Endothelial cell of umbilical vein (primary cell): ENCODE data around the gene TAP2. TPM values are rescaled to one million over a fixed set of nuclear protein-coding genes. Genes with fewer than 3 reads are reported as not detected.

Experiments used
- BruUV-seq: library from RNA; stranded (reverse); fragments of 400-500 nt; replicated peaks from 2 replicates; lab custom pipeline; 2021; lab: Mats Ljungman, UMichigan
- CTCF ChIA-PET: fragments of 300-600, 350-600 bp; sonication (Branson Sonifier 250); formaldehyde crosslinking; loops from one replicate; lab custom pipeline; 2021; ENCODE audit warnings: antibody characterized with exemption, inconsistent platforms; lab: Charles Lee
- POLR2A ChIA-PET: fragments of 300-600, 350-600 bp; sonication (Branson Sonifier 250); formaldehyde crosslinking; loops from one replicate; lab custom pipeline; 2021; ENCODE audit warnings: antibody characterized with exemption, inconsistent platforms; lab: Charles Lee
- DNase-seq: peaks from one replicate; pipeline ENCODE4 v3.0.0-alpha.2; 2011; ENCODE audit warnings: low read depth, low spot score
- FAIRE-seq: peaks from 2 replicates; lab custom pipeline; 2011; peaks lifted over from hg19 to GRCh38; lab: Jason Lieb, UNC
- H2AFZ ChIP-seq: 2 replicates; pipeline ENCODE4 v1.6.0; 2012; ENCODE audit warnings: low read depth, low read length, control low read depth, inconsistent platforms
- H3K27ac ChIP-seq: 2 replicates; pipeline ENCODE4 v1.5.1; 2011; ENCODE audit warnings: low read depth, mild to moderate bottlenecking, control low read depth, low read length, moderate library complexity; ENCODE audit not compliant: insufficient read depth
- H3K27me3 ChIP-seq, 2 experiments: 2 replicates each; pipeline versions ENCODE4 v1.6.0 to v1.6.1; 2011; ENCODE audit warnings: low read length in 2 of 2, mixed read lengths in 1 of 2; ENCODE audit not compliant: control insufficient read depth in 2 of 2, insufficient read depth in 2 of 2
- H3K36me3 ChIP-seq, 2 experiments: 2 replicates in 1 of 2; 3 replicates in 1 of 2; pipeline ENCODE4 v1.5.1; 2011; ENCODE audit warnings: low read length in 2 of 2, mild to moderate bottlenecking in 1 of 2, moderate library complexity in 1 of 2; ENCODE audit not compliant: control insufficient read depth in 2 of 2, insufficient read depth in 2 of 2; ENCODE audit errors: extremely low read depth in 1 of 2
- H3K4me1 ChIP-seq: 3 replicates; pipeline ENCODE4 v1.5.1; 2011; ENCODE audit warnings: mild to moderate bottlenecking, low read length; ENCODE audit not compliant: control insufficient read depth, insufficient read depth; ENCODE audit errors: extremely low read depth
- H3K4me2 ChIP-seq: 2 replicates; pipeline ENCODE4 v1.6.1; 2011; ENCODE audit warnings: low read length, control low read depth, mixed read lengths; ENCODE audit not compliant: insufficient read depth
- H3K4me3 ChIP-seq, 3 experiments: fragments of 200-600 bp in 1 of 3; sonication (generic), shearing (Covaris generic) in 1 of 3; replicated peaks in 1 of 3; 2 replicates each; pipeline ENCODE4 v1.5.1; 2011 to 2016; ENCODE audit warnings: control low read depth in 3 of 3, low read length in 3 of 3, mild to moderate bottlenecking in 2 of 3, inconsistent platforms in 1 of 3, low read depth in 1 of 3, moderate library complexity in 1 of 3; ENCODE audit not compliant: insufficient read depth in 1 of 3
- H3K79me2 ChIP-seq: 2 replicates; pipeline ENCODE4 v1.6.0; 2012; ENCODE audit warnings: low read length, inconsistent platforms; ENCODE audit not compliant: control insufficient read depth, insufficient read depth
- H3K9ac ChIP-seq: replicated peaks from 2 replicates; pipeline ENCODE3; 2011; ENCODE audit warnings: low read length, control low read depth; ENCODE audit not compliant: insufficient read depth; ENCODE audit errors: extremely low read depth
- H3K9me1 ChIP-seq: replicated peaks from 3 replicates; pipeline ENCODE4 v1.6.0; 2011; ENCODE audit warnings: mild to moderate bottlenecking, low read length; ENCODE audit not compliant: control insufficient read depth, insufficient read depth; ENCODE audit errors: extremely low read depth
- H3K9me3 ChIP-seq: replicated peaks from 2 replicates; pipeline ENCODE4 v1.5.1; 2012; ENCODE audit warnings: low read length, inconsistent platforms; ENCODE audit not compliant: control insufficient read depth, insufficient read depth
- H4K20me1 ChIP-seq: replicated peaks from 2 replicates; pipeline ENCODE3; 2011; ENCODE audit warnings: mild to moderate bottlenecking, low read length; ENCODE audit not compliant: control insufficient read depth, insufficient read depth; ENCODE audit errors: extremely low read depth
- CTCF ChIP-seq, 2 donors: IDR thresholded peaks; 1 replicate in 1 of 2; 2 replicates in 1 of 2; pipeline ENCODE4 v1.5.1; 2011; ENCODE audit warnings: low read length in 2 of 2, mild to moderate bottlenecking in 2 of 2, moderate library complexity in 2 of 2, control low read depth in 1 of 2, inconsistent platforms in 1 of 2, low read depth in 1 of 2; ENCODE audit not compliant: insufficient read depth in 1 of 2; ENCODE audit errors: extremely low read depth in 1 of 2
- EZH2 ChIP-seq: IDR thresholded peaks from 2 replicates; pipeline ENCODE4 v1.6.1; 2012; ENCODE audit warnings: borderline replicate concordance, low read depth, mild to moderate bottlenecking, moderate library complexity, low read length, inconsistent platforms; ENCODE audit not compliant: severe bottlenecking
- FOS ChIP-seq: IDR thresholded peaks from 2 replicates; pipeline ENCODE4 v1.6.1; 2011; ENCODE audit warnings: mild to moderate bottlenecking, low read length, moderate library complexity, borderline replicate concordance; ENCODE audit not compliant: insufficient read depth
- GATA2 ChIP-seq: IDR thresholded peaks from 2 replicates; pipeline ENCODE4 v1.7.0; 2011; ENCODE audit warnings: low read depth, mild to moderate bottlenecking, moderate library complexity, mixed read lengths, low read length; ENCODE audit not compliant: insufficient read length, insufficient read depth
- JUN ChIP-seq: IDR thresholded peaks from 2 replicates; pipeline ENCODE4 v1.6.1; 2011; ENCODE audit warnings: borderline replicate concordance, low read depth; ENCODE audit not compliant: insufficient read length, insufficient read depth
- MAX ChIP-seq: IDR thresholded peaks from 2 replicates; pipeline ENCODE4 v1.6.1; 2011; ENCODE audit not compliant: insufficient read depth, insufficient read length
- MYC ChIP-seq: IDR thresholded peaks from one replicate; pipeline ENCODE4 v1.6.1; 2011; ENCODE audit warnings: mild to moderate bottlenecking, low read depth, low read length
- POLR2A ChIP-seq: IDR thresholded peaks from 2 replicates; pipeline ENCODE4 v1.6.1; 2012; ENCODE audit warnings: low read depth, mild to moderate bottlenecking, control low read depth, low read length
- POLR2AphosphoS5 ChIP-seq: IDR thresholded peaks from 2 replicates; pipeline ENCODE4 v1.6.1; 2012; ENCODE audit warnings: low read depth, mild to moderate bottlenecking, control low read depth, low read length, moderate library complexity; ENCODE audit not compliant: insufficient read depth
- dilution Hi-C: fragments of 300-500 bp; cut with MboI; formaldehyde crosslinking; loops from one replicate; pipeline ENCODE4 v1.15.0; 2019; ENCODE audit warnings: low sequenced_read_pairs; ENCODE audit not compliant: extremely low pct_ligation_motif_present
- intact Hi-C: fragments of 100-400 bp; cut with micrococcal nuclease; formaldehyde crosslinking; loops from one replicate; pipeline ENCODE4 v1.10.0; 2022
- polyA plus RNA-seq, 4 experiments: library from polyadenylated mRNA; depleted of rRNA in 3 of 4; stranded (reverse) in 3 of 4; unstranded in 1 of 4; fragments of >200 nt; gene quantifications; 2 replicates each; pipeline versions ENCODE4 v1.2.1 to v1.2.3, GENCODE V29; 2011 to 2012; ENCODE audit warnings: missing spikeins in 1 of 4
- total RNA-seq: library from RNA; stranded (reverse); gene quantifications from 2 replicates; pipeline ENCODE4 v1.2.3, GENCODE V29; 2021

TAP2 gene
- total and polyA plus RNA-seq, 2 donors (not counting 3 experiments of a cell fraction or from before 2014, with no cell fraction given) = 18.4 to 57.8 TPM

GRCh38 chr6:32835167-32835893 is 3.2 kb downstream of the TAP2 start:
- no peak overlapping the region for H3K4me3 ChIP-seq
- FAIRE-seq = no peak
- no peak overlapping the region for H3K9ac ChIP-seq
- ChIA-PET CTCF (interaction anchor here (0.6 to 1.2 kb wide), 3 partner anchors 10 to 33 kb away, joined by 3 to 4 read pairs (median 3); no protein-coding TSS in a partner anchor), POLR2A (no interaction called here)
- intact Hi-C loops (no loop called here), dilution Hi-C loops (no loop called here)
- H3K79me2 ChIP-seq = peaks cover 9% of the 10 kb centered on the region
- H2AFZ ChIP-seq = no peak overlapping the region
- no TSS peak for BruUV-seq
- H3K9me1 ChIP-seq = no peaks in the 10 kb centered on the region
- H3K27me3 ChIP-seq = no peaks in the 10 kb centered on the region
- peaks cover 3% of the 10 kb centered on the region in 2 experiments for H3K36me3 ChIP-seq
- no peak for DNase-seq
- no peak overlapping the region for H3K4me2 ChIP-seq
- H4K20me1 ChIP-seq = no peaks in the 10 kb centered on the region
- H3K9me3 ChIP-seq = no peaks in the 10 kb centered on the region
- peaks cover 7% of the 10 kb centered on the region for H3K4me1 ChIP-seq
- no peak overlapping the region for H3K27ac ChIP-seq
- TF ChIP-seq JUN (no peak), MAX (no peak), EZH2 (no peak), POLR2AphosphoS5 (no peak), FOS (no peak), GATA2 (no peak), CTCF (IDR thresholded peaks at IDR 0.05; ENCODE audit: extremely low read depth in 1 of 2, insufficient read depth in 1 of 2, low read depth in 1 of 2, low read length in 2 of 2) (no peak), MYC (no peak), POLR2A (no peak)
